ENCODE results near the gene FOXP1.

Gene FOXP1

DNA sequence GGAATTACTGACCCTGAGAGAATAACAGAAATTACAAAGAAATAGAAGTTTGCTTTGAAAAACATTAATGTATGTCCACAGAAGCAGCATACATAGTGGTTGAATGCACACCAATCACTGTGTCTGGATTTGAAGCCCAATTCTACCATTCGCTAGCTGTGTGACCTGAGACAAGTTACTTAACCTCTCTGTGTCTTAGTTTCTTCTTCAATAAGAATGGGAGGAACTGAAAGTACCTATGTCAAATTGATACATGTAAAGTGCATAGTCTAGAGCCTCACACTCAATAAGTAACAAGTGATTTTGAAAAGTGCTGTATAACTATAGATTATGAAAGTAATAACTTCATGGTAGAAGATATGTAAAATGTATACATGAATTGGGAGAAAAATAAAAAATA is 457.8 kb downstream of the FOXP1 start:
- TF ChIP-seq EZH2phosphoT487 (IDR thresholded peaks at IDR 0.05; ENCODE audit: low read depth) (no peak), CTCF (IDR thresholded peaks at IDR 0.05; ENCODE audit: low read depth, low read length) (no peak)
- H3K79me2 ChIP-seq (ENCODE audit: low read length) = peaks cover 100% of the 10 kb centered on the region

DNA sequence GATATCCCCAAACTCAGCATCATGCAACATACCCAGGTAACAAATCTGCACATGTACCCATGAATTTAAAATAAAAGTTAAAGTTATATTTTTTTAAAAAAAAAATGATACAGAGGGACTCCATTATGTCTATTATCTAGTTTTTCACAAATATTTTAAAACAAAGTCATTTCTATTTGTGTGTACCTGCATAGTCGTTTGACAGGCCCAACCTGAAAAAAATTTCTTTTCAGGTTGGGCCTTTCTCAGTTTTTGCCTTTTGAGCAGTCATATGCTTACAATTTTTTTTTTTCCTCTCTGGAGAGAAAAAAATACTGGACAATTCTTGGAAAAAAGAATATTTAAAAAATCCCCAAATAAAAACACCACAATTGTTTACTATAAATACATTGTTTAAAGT is 459.5 kb downstream of the FOXP1 start:
- H3K9me3 ChIP-seq (ENCODE audit: insufficient read depth, low read length) = no peaks in the 10 kb centered on the region
- no peak for TF ChIP-seq CTCF (IDR thresholded peaks at IDR 0.05; ENCODE audit: low read depth, low read length)
- no peak for TF ChIP-seq EZH2phosphoT487 (IDR thresholded peaks at IDR 0.05; ENCODE audit: low read depth)
- peaks cover 58% of the 10 kb centered on the region for H4K20me1 ChIP-seq (ENCODE audit: insufficient read depth, low read length)
- H2AFZ ChIP-seq (ENCODE audit: low read depth, low read length) = no peak overlapping the region
- H3K27ac ChIP-seq (ENCODE audit: low read length) = peak overlapping the region; percentile 95
- peak overlapping the region; percentile 86; the same call in 1 of the 2 replicates for H3K4me3 ChIP-seq (ENCODE audit: low read length)
- peaks cover 37% of the 10 kb centered on the region for H3K36me3 ChIP-seq (replicated peaks; ENCODE audit: low read depth, low read length)
- H3K9ac ChIP-seq (ENCODE audit: low read length) = peak overlapping the region; percentile 62
- no peaks in the 10 kb centered on the region for H3K27me3 ChIP-seq (ENCODE audit: low read depth, low read length)
- peaks cover 79% of the 10 kb centered on the region for H3K4me1 ChIP-seq (ENCODE audit: low read length)
- H3K4me2 ChIP-seq (ENCODE audit: low read length) = peak overlapping the region; percentile 91
- peaks cover 100% of the 10 kb centered on the region for H3K79me2 ChIP-seq (ENCODE audit: low read length)

More for the DNA sequence above, 457.8 kb downstream of the FOXP1 start:
- peak overlapping the region; percentile 91 for H3K4me2 ChIP-seq (ENCODE audit: low read length)
- peak overlapping the region; percentile 95 for H3K27ac ChIP-seq (ENCODE audit: low read length)
- peak overlapping the region; percentile 98; the same call in 1 of the 2 replicates for H3K9ac ChIP-seq (ENCODE audit: low read length)
- peaks cover 41% of the 10 kb centered on the region for H4K20me1 ChIP-seq (ENCODE audit: insufficient read depth, low read length)
- H2AFZ ChIP-seq (ENCODE audit: low read depth, low read length) = no peak overlapping the region
- no peaks in the 10 kb centered on the region for H3K27me3 ChIP-seq (ENCODE audit: low read depth, low read length)
- H3K4me1 ChIP-seq (ENCODE audit: low read length) = peaks cover 62% of the 10 kb centered on the region
- peak overlapping the region; percentile 86 for H3K4me3 ChIP-seq (ENCODE audit: low read length)
- H3K36me3 ChIP-seq (replicated peaks; ENCODE audit: low read depth, low read length) = peaks cover 32% of the 10 kb centered on the region
- no peaks in the 10 kb centered on the region for H3K9me3 ChIP-seq (ENCODE audit: insufficient read depth, low read length)

GRCh38 chr3:71122641-71123040 is 460.9 kb downstream of the FOXP1 start:
- Histone ChIP-seq H3K4me1 (ENCODE audit: low read length) (peaks cover 93% of the 10 kb centered on the region), H3K4me2 (ENCODE audit: low read length) (peak overlapping the region; percentile 91), H2AFZ (ENCODE audit: low read depth, low read length) (no peak overlapping the region), H3K9me3 (ENCODE audit: insufficient read depth, low read length) (no peaks in the 10 kb centered on the region), H3K36me3 (replicated peaks; ENCODE audit: low read depth, low read length) (peaks cover 42% of the 10 kb centered on the region), H3K9ac (ENCODE audit: low read length) (peak overlapping the region; percentile 62), H3K27me3 (ENCODE audit: low read depth, low read length) (no peaks in the 10 kb centered on the region), H3K79me2 (ENCODE audit: low read length) (peaks cover 100% of the 10 kb centered on the region), H3K27ac (ENCODE audit: low read length) (peak overlapping the region; percentile 95), H3K4me3 (ENCODE audit: low read length) (peak overlapping the region; percentile 45), H4K20me1 (ENCODE audit: insufficient read depth, low read length) (peaks cover 72% of the 10 kb centered on the region)
- TF ChIP-seq CTCF (IDR thresholded peaks at IDR 0.05; ENCODE audit: low read depth, low read length) (no peak), EZH2phosphoT487 (IDR thresholded peaks at IDR 0.05; ENCODE audit: low read depth) (no peak)

DNA sequence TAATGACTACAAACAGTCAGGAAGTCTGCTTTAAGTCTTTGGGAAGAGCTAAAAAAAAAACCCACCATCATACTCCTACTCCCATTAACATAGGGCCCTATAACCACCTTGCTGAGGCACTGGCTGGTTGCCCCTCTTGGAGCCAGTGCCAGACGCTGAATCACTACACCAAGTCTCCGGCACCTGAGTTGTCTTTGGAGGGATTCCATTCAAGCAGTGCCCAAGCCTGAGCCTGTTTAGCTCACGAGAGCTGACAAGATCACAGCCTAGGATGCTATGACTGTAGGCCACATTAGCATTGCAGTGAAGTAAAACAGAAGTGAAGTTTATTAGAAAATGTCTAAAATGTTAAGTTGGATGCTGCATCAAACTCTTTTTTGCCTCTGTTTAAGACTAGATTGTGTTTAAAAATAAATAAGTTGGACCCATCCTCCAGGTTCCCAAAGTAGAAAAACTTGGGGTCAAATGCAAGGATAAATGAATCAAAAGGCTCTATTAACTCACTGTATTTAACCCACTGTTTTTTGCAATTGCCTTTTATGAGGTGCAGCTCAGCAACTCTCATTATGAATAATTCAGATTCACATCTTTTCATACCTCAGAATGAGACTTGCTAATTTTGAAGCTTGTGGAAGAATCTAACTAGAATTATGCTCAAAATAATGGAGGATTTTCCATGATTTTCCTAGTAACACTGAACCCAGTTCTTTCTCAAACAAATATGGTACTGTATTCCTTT is 461.9 kb downstream of the FOXP1 start:
- H3K4me2 ChIP-seq (ENCODE audit: low read length) = peak overlapping the region; percentile 91
- H3K4me3 ChIP-seq (ENCODE audit: low read length) = peak overlapping the region; percentile 45
- H3K9ac ChIP-seq (ENCODE audit: low read length) = peak overlapping the region; percentile 62
- no peaks in the 10 kb centered on the region for H3K27me3 ChIP-seq (ENCODE audit: low read depth, low read length)
- no peak overlapping the region for H2AFZ ChIP-seq (ENCODE audit: low read depth, low read length)
- TF ChIP-seq CTCF (IDR thresholded peaks at IDR 0.05; ENCODE audit: low read depth, low read length) = no peak
- no peak for TF ChIP-seq EZH2phosphoT487 (IDR thresholded peaks at IDR 0.05; ENCODE audit: low read depth)
- peak overlapping the region; percentile 95 for H3K27ac ChIP-seq (ENCODE audit: low read length)
- peaks cover 50% of the 10 kb centered on the region for H3K36me3 ChIP-seq (replicated peaks; ENCODE audit: low read depth, low read length)
- peaks cover 83% of the 10 kb centered on the region for H4K20me1 ChIP-seq (ENCODE audit: insufficient read depth, low read length)
- H3K4me1 ChIP-seq (ENCODE audit: low read length) = peaks cover 98% of the 10 kb centered on the region
- no peaks in the 10 kb centered on the region for H3K9me3 ChIP-seq (ENCODE audit: insufficient read depth, low read length)
- peaks cover 100% of the 10 kb centered on the region for H3K79me2 ChIP-seq (ENCODE audit: low read length)

Data from OCI-LY3 (cell line).